ENCODE data around the gene MDM2.

MDM2 gene

DNA sequence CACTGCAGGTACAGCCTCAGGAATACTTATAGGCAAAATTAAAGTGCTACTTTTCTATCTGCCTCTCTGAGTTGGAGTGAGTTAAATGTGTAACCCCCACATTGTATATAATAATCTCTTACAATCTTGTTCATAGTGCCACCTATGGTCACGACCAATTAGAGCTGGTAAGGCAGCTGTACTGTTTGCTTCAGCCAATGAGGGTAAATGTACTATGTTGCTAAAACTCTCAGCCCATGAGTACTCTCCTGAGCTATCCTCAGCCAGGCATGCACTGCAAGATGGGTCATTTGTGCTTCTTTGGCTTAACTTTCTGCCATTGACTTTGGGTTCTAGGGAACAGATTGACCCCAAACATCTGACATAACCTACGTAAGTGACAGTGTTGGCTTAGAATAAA, 15.0 kb upstream of the MDM2 start:
- TF ChIP-seq REST (IDR thresholded peaks at IDR 0.05; ENCODE audit: low read depth) = no peak
- no peak for TF ChIP-seq TAF1 (IDR thresholded peaks at IDR 0.05; ENCODE audit: low read depth)
- no peak for TF ChIP-seq MAX (IDR thresholded peaks at IDR 0.05)
- TF ChIP-seq, protein P1, sequence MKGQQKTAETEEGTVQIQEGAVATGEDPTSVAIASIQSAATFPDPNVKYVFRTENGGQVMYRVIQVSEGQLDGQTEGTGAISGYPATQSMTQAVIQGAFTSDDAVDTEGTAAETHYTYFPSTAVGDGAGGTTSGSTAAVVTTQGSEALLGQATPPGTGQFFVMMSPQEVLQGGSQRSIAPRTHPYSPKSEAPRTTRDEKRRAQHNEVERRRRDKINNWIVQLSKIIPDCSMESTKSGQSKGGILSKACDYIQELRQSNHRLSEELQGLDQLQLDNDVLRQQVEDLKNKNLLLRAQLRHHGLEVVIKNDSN (IDR thresholded peaks at IDR 0.05) = no peak
- TF ChIP-seq TEAD4 (IDR thresholded peaks at IDR 0.05) = no peak
- TF ChIP-seq YY1 (IDR thresholded peaks at IDR 0.05; ENCODE audit: low read depth) = no peak
- TF ChIP-seq ZBTB7A (IDR thresholded peaks at IDR 0.05; ENCODE audit: low read depth) = no peak
- TF ChIP-seq NFIC (IDR thresholded peaks at IDR 0.05) = no peak
- TF ChIP-seq EGR1 (IDR thresholded peaks at IDR 0.05) = no peak
- no peak for TF ChIP-seq TCF12 (IDR thresholded peaks at IDR 0.05; ENCODE audit: low read depth)
- no peak for TF ChIP-seq CEBPB (IDR thresholded peaks at IDR 0.05)
- no peak for TF ChIP-seq RAD21 (IDR thresholded peaks at IDR 0.05; ENCODE audit: low read depth)
- no peak for TF ChIP-seq EP300 (IDR thresholded peaks at IDR 0.05; ENCODE audit: borderline replicate concordance)
- no peak for TF ChIP-seq CREB1 (IDR thresholded peaks at IDR 0.05; ENCODE audit: low read depth)
- no peak for TF ChIP-seq FOXM1 (IDR thresholded peaks at IDR 0.05; ENCODE audit: borderline replicate concordance, low read depth)

DNA sequence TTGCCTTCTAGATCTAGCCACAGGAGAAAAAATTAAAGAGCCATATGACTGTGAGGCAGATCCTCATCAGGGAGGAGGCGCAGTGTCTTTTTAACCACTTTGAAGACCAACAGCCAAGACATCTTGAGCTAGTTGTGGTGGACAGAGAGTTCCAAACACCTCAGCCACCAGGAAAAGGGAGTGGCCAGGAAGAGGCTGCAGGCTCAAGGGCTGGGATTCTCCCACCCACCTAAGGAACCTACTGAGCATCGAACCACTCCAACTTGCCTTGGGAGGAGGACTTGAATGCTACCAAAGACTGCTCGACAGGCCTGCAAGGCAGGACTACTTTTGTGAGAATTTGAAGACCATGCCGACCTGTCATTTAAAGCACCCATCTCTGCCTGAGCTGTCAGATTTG, 14.5 kb upstream of the MDM2 start:
- no peak for TF ChIP-seq ZBTB7A (IDR thresholded peaks at IDR 0.05; ENCODE audit: low read depth)
- TF ChIP-seq TEAD4 (IDR thresholded peaks at IDR 0.05) = no peak
- TF ChIP-seq EGR1 (IDR thresholded peaks at IDR 0.05) = no peak
- TF ChIP-seq MAX (IDR thresholded peaks at IDR 0.05) = no peak
- TF ChIP-seq YY1 (IDR thresholded peaks at IDR 0.05; ENCODE audit: low read depth) = no peak
- TF ChIP-seq CREB1 (IDR thresholded peaks at IDR 0.05; ENCODE audit: low read depth) = no peak
- TF ChIP-seq, protein P1 (IDR thresholded peaks at IDR 0.05) = no peak

GRCh38 chr12:68793975-68794652, 13.9 kb upstream of the MDM2 start:
- no peak for TF ChIP-seq CREB1 (IDR thresholded peaks at IDR 0.05; ENCODE audit: low read depth)
- TF ChIP-seq YY1 (IDR thresholded peaks at IDR 0.05; ENCODE audit: low read depth) = no peak
- no peak for TF ChIP-seq RAD21 (IDR thresholded peaks at IDR 0.05; ENCODE audit: low read depth)
- TF ChIP-seq EGR1 (IDR thresholded peaks at IDR 0.05) = no peak
- no peak for TF ChIP-seq REST (IDR thresholded peaks at IDR 0.05; ENCODE audit: low read depth)
- TF ChIP-seq, protein P1 (IDR thresholded peaks at IDR 0.05) = no peak
- no peak for TF ChIP-seq TEAD4 (IDR thresholded peaks at IDR 0.05)
- no peak for TF ChIP-seq FOXM1 (IDR thresholded peaks at IDR 0.05; ENCODE audit: borderline replicate concordance, low read depth)
- TF ChIP-seq TCF12 (IDR thresholded peaks at IDR 0.05; ENCODE audit: low read depth) = no peak
- no peak for TF ChIP-seq EP300 (IDR thresholded peaks at IDR 0.05; ENCODE audit: borderline replicate concordance)
- TF ChIP-seq NFIC (IDR thresholded peaks at IDR 0.05) = no peak

DNA sequence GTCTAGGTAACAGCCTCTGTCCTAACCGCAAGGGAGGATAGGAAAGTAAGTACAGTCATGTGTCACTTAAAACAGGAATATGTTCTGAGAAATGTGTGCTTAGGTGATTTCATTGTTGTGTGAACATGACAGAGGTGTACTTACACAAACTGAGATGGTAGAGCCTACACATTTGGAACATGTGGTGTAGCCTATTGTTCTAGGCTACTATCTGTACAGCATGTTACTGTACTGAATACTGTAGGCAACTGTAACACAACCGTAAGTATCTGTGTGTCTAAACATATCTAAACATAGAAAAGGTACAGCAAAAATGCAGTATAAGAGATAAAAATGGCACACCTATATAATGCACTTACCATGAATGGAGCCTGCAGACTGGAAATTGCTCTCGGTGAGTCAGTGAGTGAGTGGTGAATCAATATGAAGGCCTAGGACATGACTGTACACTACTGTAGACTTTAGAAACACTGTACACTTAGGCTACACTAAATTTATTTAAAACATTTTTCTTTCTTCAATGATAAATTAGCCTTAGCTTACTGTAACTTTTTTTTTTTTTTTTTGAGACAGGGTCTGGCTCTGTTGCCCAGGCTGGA, 13.2 kb upstream of the MDM2 start:
- no peak for TF ChIP-seq YY1 (IDR thresholded peaks at IDR 0.05; ENCODE audit: low read depth)
- no peak for TF ChIP-seq NFIC (IDR thresholded peaks at IDR 0.05)
- TF ChIP-seq CREB1 (IDR thresholded peaks at IDR 0.05; ENCODE audit: low read depth) = no peak
- TF ChIP-seq FOXM1 (IDR thresholded peaks at IDR 0.05; ENCODE audit: borderline replicate concordance, low read depth) = no peak
- TF ChIP-seq EP300 (IDR thresholded peaks at IDR 0.05; ENCODE audit: borderline replicate concordance) = no peak
- TF ChIP-seq RAD21 (IDR thresholded peaks at IDR 0.05; ENCODE audit: low read depth) = no peak
- no peak for TF ChIP-seq CEBPB (IDR thresholded peaks at IDR 0.05)
- no peak for TF ChIP-seq EGR1 (IDR thresholded peaks at IDR 0.05)
- no peak for TF ChIP-seq TEAD4 (IDR thresholded peaks at IDR 0.05)
- TF ChIP-seq TAF1 (IDR thresholded peaks at IDR 0.05; ENCODE audit: low read depth) = no peak
- no peak for TF ChIP-seq ZBTB7A (IDR thresholded peaks at IDR 0.05; ENCODE audit: low read depth)
- no peak for TF ChIP-seq TCF12 (IDR thresholded peaks at IDR 0.05; ENCODE audit: low read depth)
- TF ChIP-seq REST (IDR thresholded peaks at IDR 0.05; ENCODE audit: low read depth) = no peak
- no peak for TF ChIP-seq MAX (IDR thresholded peaks at IDR 0.05)
- TF ChIP-seq, protein P1 (IDR thresholded peaks at IDR 0.05) = no peak
